K562 (cell line): Measurements from ENCODE around the gene ABL1.

Source experiments
- ELF4 ChIP-seq: fragments of 450-650 bp; formaldehyde crosslinking; IDR thresholded peaks from 2 replicates; pipeline ENCODE4 v1.4.0; 2022; ENCODE audit warnings: missing genetic modification characterization
- ESRRA ChIP-seq: fragments of 450-650 bp; IDR thresholded peaks from 2 replicates; pipeline ENCODE4 v1.6.1; 2014; ENCODE audit warnings: low read depth, mild to moderate bottlenecking, moderate library complexity, borderline replicate concordance
- PCBP1 ChIP-seq: fragments of 200-400 bp; formaldehyde crosslinking; IDR thresholded peaks from 2 replicates; pipeline ENCODE4 v1.6.1; 2018; ENCODE audit warnings: mild to moderate bottlenecking, low read depth, low read length; ENCODE audit not compliant: poor library complexity, severe bottlenecking
- TF ChIP-seq, protein P1 (sequence below), 3 experiments: fragments of 200-800 bp in 1 of 3; fragments of 250-450 bp in 1 of 3; fragments of 450-650 bp in 1 of 3; sonication (Bioruptor Pico) in 1 of 3; sonication (Bioruptor generic) in 1 of 3; formaldehyde crosslinking in 1 of 3; IDR thresholded peaks; 2 replicates each; pipeline versions ENCODE4 v1.6.1 to v1.8.0; 2016 to 2022; ENCODE audit warnings: mild to moderate bottlenecking in 2 of 3, missing genetic modification characterization in 2 of 3, missing compliant biosample characterization in 1 of 3, moderate library complexity in 1 of 3
- TF ChIP-seq, protein P2 (sequence below), 3 experiments: IDR thresholded peaks in 2 of 3; conservative IDR thresholded peaks in 1 of 3; 2 replicates each; pipeline ENCODE4 v1.5.1; 2011 to 2012; ENCODE audit warnings: low read length in 3 of 3, mild to moderate bottlenecking in 3 of 3, control low read depth in 2 of 3, improper control_type of control experiment in 1 of 3, inconsistent platforms in 1 of 3, low read depth in 1 of 3, mixed read lengths in 1 of 3, moderate library complexity in 1 of 3; ENCODE audit not compliant: insufficient read depth in 2 of 3

DNA sequence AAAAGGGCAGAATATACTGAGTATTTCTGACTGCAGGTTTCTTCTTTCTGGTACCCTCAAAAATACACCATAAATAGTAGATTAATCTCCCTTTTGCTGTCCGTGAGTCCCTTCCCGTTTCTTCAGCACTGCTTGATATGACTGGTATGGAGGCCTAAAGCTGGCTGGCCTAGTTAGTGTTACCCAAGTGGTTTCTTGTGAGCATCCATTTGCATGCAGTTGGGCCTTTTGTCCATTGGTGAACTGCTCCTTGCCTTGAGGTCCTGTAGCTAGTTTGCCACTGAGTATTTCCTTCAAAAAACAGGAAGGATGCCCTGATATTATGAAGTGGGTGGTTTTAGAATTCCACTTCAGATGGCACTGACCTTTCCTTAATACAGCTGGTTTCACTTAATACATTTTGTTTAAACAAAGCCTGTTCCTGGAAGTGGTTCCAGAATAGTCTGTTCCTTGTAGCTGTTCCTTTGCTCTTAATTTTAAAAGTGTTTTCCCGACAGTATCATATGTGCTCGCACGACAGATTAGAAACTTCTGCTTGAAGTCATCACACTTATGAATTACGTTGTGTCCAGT lies 40.0 kb upstream of the ABL1 start:
- TF ChIP-seq ELF4 (CRISPR knock-in tag) (no peak), PCBP1 (no peak), ESRRA (no peak)
- TF ChIP-seq, protein P1, sequence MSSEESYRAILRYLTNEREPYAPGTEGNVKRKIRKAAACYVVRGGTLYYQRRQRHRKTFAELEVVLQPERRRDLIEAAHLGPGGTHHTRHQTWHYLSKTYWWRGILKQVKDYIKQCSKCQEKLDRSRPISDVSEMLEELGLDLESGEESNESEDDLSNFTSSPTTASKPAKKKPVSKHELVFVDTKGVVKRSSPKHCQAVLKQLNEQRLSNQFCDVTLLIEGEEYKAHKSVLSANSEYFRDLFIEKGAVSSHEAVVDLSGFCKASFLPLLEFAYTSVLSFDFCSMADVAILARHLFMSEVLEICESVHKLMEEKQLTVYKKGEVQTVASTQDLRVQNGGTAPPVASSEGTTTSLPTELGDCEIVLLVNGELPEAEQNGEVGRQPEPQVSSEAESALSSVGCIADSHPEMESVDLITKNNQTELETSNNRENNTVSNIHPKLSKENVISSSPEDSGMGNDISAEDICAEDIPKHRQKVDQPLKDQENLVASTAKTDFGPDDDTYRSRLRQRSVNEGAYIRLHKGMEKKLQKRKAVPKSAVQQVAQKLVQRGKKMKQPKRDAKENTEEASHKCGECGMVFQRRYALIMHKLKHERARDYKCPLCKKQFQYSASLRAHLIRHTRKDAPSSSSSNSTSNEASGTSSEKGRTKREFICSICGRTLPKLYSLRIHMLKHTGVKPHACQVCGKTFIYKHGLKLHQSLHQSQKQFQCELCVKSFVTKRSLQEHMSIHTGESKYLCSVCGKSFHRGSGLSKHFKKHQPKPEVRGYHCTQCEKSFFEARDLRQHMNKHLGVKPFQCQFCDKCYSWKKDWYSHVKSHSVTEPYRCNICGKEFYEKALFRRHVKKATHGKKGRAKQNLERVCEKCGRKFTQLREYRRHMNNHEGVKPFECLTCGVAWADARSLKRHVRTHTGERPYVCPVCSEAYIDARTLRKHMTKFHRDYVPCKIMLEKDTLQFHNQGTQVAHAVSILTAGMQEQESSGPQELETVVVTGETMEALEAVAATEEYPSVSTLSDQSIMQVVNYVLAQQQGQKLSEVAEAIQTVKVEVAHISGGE (CRISPR knock-in tag; IDR thresholded peaks at IDR 0.05) = no peak
- TF ChIP-seq, protein P2, sequence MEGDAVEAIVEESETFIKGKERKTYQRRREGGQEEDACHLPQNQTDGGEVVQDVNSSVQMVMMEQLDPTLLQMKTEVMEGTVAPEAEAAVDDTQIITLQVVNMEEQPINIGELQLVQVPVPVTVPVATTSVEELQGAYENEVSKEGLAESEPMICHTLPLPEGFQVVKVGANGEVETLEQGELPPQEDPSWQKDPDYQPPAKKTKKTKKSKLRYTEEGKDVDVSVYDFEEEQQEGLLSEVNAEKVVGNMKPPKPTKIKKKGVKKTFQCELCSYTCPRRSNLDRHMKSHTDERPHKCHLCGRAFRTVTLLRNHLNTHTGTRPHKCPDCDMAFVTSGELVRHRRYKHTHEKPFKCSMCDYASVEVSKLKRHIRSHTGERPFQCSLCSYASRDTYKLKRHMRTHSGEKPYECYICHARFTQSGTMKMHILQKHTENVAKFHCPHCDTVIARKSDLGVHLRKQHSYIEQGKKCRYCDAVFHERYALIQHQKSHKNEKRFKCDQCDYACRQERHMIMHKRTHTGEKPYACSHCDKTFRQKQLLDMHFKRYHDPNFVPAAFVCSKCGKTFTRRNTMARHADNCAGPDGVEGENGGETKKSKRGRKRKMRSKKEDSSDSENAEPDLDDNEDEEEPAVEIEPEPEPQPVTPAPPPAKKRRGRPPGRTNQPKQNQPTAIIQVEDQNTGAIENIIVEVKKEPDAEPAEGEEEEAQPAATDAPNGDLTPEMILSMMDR (IDR thresholded peaks at IDR 0.05 in 2 of 3, conservative IDR thresholded peaks at IDR 0.05 in 1 of 3; ENCODE audit: insufficient read depth in 2 of 3, low read depth in 1 of 3, low read length in 3 of 3) = no peak
